ENCODE measurements around the gene B4GALNT4. TPM values are rescaled to one million over a fixed set of nuclear protein-coding genes. Genes with fewer than 3 reads are reported as not detected.
A peak's percentile ranks its signal among the peaks of the same experiment; 100 is the strongest.
"Not testable (repeated sequence)": the region's sequence is repeated elsewhere in the genome, so short reads cannot be mapped to it uniquely, and the experiment has no call there.

The B4GALNT4 gene
- total RNA-seq, 1 donor from 2014 or later: 1.5 TPM

- DNase-seq (ENCODE audit: low spot score): peak; percentile 85
- Mint-ChIP-seq H3K4me1 (ENCODE audit: low read depth) (peaks cover 27% of the 10 kb centered on the region), H3K36me3 (ENCODE audit: low read depth) (no peaks in the 10 kb centered on the region), H3K27ac (peak overlapping the region; percentile 94), H3K4me3 (ENCODE audit: low read depth) (peak overlapping the region; percentile 86), H3K27me3 (ENCODE audit: low read depth) (peaks cover 2% of the 10 kb centered on the region), H3K9me3 (no peaks in the 10 kb centered on the region)
- intact Hi-C loops (cut with micrococcal nuclease): loop anchor here (2.0 to 5.0 kb wide), 4 partner anchors 29 to 149 kb away; partner anchors contain the start of genes BET1L and RIC8A
These were observed 13.5 kb upstream of the B4GALNT4 start for GRCh38 chr11:355581-356458.

GRCh38 chr11:356610-357009, 12.7 kb upstream of the B4GALNT4 start:
- no peak for DNase-seq (ENCODE audit: low spot score)
- intact Hi-C loops (cut with micrococcal nuclease): loop anchor here (2.0 to 5.0 kb wide), 3 partner anchors 44 to 149 kb away; partner anchors contain the start of genes BET1L and RIC8A
- H3K27me3 Mint-ChIP-seq (ENCODE audit: low read depth): peaks cover 2% of the 10 kb centered on the region
- peaks cover 24% of the 10 kb centered on the region for H3K4me1 Mint-ChIP-seq (ENCODE audit: low read depth)
- H3K27ac Mint-ChIP-seq: no peak overlapping the region
- H3K4me3 Mint-ChIP-seq (ENCODE audit: low read depth): no peak overlapping the region
- H3K9me3 Mint-ChIP-seq: no peaks in the 10 kb centered on the region
- H3K36me3 Mint-ChIP-seq (ENCODE audit: low read depth): no peaks in the 10 kb centered on the region

- Mint-ChIP-seq H3K36me3 (ENCODE audit: low read depth) (no peaks in the 10 kb centered on the region), H3K9me3 (no peaks in the 10 kb centered on the region), H3K4me3 (ENCODE audit: low read depth) (no peak overlapping the region), H3K4me1 (ENCODE audit: low read depth) (peaks cover 20% of the 10 kb centered on the region), H3K27ac (no peak overlapping the region), H3K27me3 (ENCODE audit: low read depth) (peaks cover 2% of the 10 kb centered on the region)
- DNase-seq (ENCODE audit: low spot score): no peak
- intact Hi-C loops (cut with micrococcal nuclease): loop anchor here (2.0 to 5.0 kb wide), 3 partner anchors 45 to 150 kb away; partner anchors contain the start of genes BET1L and RIC8A
These were observed 11.7 kb upstream of the B4GALNT4 start for GRCh38 chr11:357582-357981.

GRCh38 chr11:358129-358800, 11.0 kb upstream of the B4GALNT4 start:
- H3K27ac Mint-ChIP-seq: no peak overlapping the region
- H3K4me3 Mint-ChIP-seq (ENCODE audit: low read depth): no peak overlapping the region
- no peaks in the 10 kb centered on the region for H3K36me3 Mint-ChIP-seq (ENCODE audit: low read depth)
- peaks cover 13% of the 10 kb centered on the region for H3K4me1 Mint-ChIP-seq (ENCODE audit: low read depth)
- H3K9me3 Mint-ChIP-seq: no peaks in the 10 kb centered on the region
- H3K27me3 Mint-ChIP-seq (ENCODE audit: low read depth): peaks cover 2% of the 10 kb centered on the region
- intact Hi-C loops (cut with micrococcal nuclease): loop anchor here (5.0 kb wide), 2 partner anchors 91 to 151 kb away; partner anchors contain the start of genes BET1L and RIC8A
- no peak for DNase-seq (ENCODE audit: low spot score)

GRCh38 chr11:359181-359714, 10.1 kb upstream of the B4GALNT4 start:
- Mint-ChIP-seq H3K9me3 (no peaks in the 10 kb centered on the region), H3K27ac (no peak overlapping the region), H3K36me3 (ENCODE audit: low read depth) (no peaks in the 10 kb centered on the region), H3K4me1 (ENCODE audit: low read depth) (peaks cover 6% of the 10 kb centered on the region), H3K4me3 (ENCODE audit: low read depth) (no peak overlapping the region), H3K27me3 (ENCODE audit: low read depth) (peaks cover 2% of the 10 kb centered on the region)
- intact Hi-C loops (cut with micrococcal nuclease): loop anchor here (5.0 kb wide), 2 partner anchors 92 to 152 kb away; partner anchors contain the start of genes BET1L and RIC8A
- DNase-seq (ENCODE audit: low spot score): no peak

GRCh38 chr11:360326-361280, 8.7 kb upstream of the B4GALNT4 start:
- H3K36me3 Mint-ChIP-seq (ENCODE audit: low read depth): no peaks in the 10 kb centered on the region
- intact Hi-C loops (cut with micrococcal nuclease): no loop called here
- no peak overlapping the region for H3K27ac Mint-ChIP-seq

GRCh38 chr11:362642-363442, 6.5 kb upstream of the B4GALNT4 start:
- no peak overlapping the region for H3K27ac Mint-ChIP-seq
- no peak overlapping the region for H3K4me3 Mint-ChIP-seq (ENCODE audit: low read depth)
- no peak for DNase-seq (ENCODE audit: low spot score)
- peaks cover 18% of the 10 kb centered on the region for H3K27me3 Mint-ChIP-seq (ENCODE audit: low read depth)
- intact Hi-C loops (cut with micrococcal nuclease): no loop called here
- peaks cover 2% of the 10 kb centered on the region for H3K4me1 Mint-ChIP-seq (ENCODE audit: low read depth)
- H3K36me3 Mint-ChIP-seq (ENCODE audit: low read depth): no peaks in the 10 kb centered on the region
- H3K9me3 Mint-ChIP-seq: no peaks in the 10 kb centered on the region

More at GRCh38 chr11:360326-361280, 8.7 kb upstream of the B4GALNT4 start:
- DNase-seq (ENCODE audit: low spot score): no peak
- H3K9me3 Mint-ChIP-seq: no peaks in the 10 kb centered on the region
- peaks cover 1% of the 10 kb centered on the region for H3K4me1 Mint-ChIP-seq (ENCODE audit: low read depth)
- H3K27me3 Mint-ChIP-seq (ENCODE audit: low read depth): peaks cover 2% of the 10 kb centered on the region
- H3K4me3 Mint-ChIP-seq (ENCODE audit: low read depth): no peak overlapping the region

GRCh38 chr11:363443-363805, 5.9 kb upstream of the B4GALNT4 start:
- H3K27me3 Mint-ChIP-seq (ENCODE audit: low read depth): peaks cover 24% of the 10 kb centered on the region
- H3K4me3 Mint-ChIP-seq (ENCODE audit: low read depth): not testable (repeated sequence)

GRCh38 chr11:363948-364761, 5.1 kb upstream of the B4GALNT4 start:
- Mint-ChIP-seq H3K4me1 (ENCODE audit: low read depth) (peaks cover 6% of the 10 kb centered on the region), H3K9me3 (no peaks in the 10 kb centered on the region), H3K4me3 (ENCODE audit: low read depth) (no peak overlapping the region), H3K27me3 (ENCODE audit: low read depth) (peaks cover 27% of the 10 kb centered on the region), H3K36me3 (ENCODE audit: low read depth) (no peaks in the 10 kb centered on the region), H3K27ac (no peak overlapping the region)
- intact Hi-C loops (cut with micrococcal nuclease): no loop called here
- DNase-seq (ENCODE audit: low spot score): peak; percentile 24

More at GRCh38 chr11:363443-363805, 5.9 kb upstream of the B4GALNT4 start:
- H3K9me3 Mint-ChIP-seq; DNase-seq (ENCODE audit: low spot score); intact Hi-C loops (cut with micrococcal nuclease); H3K36me3 Mint-ChIP-seq (ENCODE audit: low read depth); H3K27ac Mint-ChIP-seq; H3K4me1 Mint-ChIP-seq (ENCODE audit: low read depth): not testable (repeated sequence)

- no peaks in the 10 kb centered on the region for H3K36me3 Mint-ChIP-seq (ENCODE audit: low read depth)
- no peak overlapping the region for H3K4me3 Mint-ChIP-seq (ENCODE audit: low read depth)
- no peak for DNase-seq (ENCODE audit: low spot score)
- peaks cover 5% of the 10 kb centered on the region for H3K4me1 Mint-ChIP-seq (ENCODE audit: low read depth)
- intact Hi-C loops (cut with micrococcal nuclease): no loop called here
- H3K27ac Mint-ChIP-seq: no peak overlapping the region
- peaks cover 27% of the 10 kb centered on the region for H3K27me3 Mint-ChIP-seq (ENCODE audit: low read depth)
- no peaks in the 10 kb centered on the region for H3K9me3 Mint-ChIP-seq
These were observed 4.1 kb upstream of the B4GALNT4 start for GRCh38 chr11:364991-365725.

Measured in activated T-helper 2 cell treated with anti-CD3 and anti-CD28 coated beads, Interferon-gamma antibody, Interleukin-2, Interleukin-4, amounts not matched to agents 10 μg/mL and 5 μg/mL and 100 μg/mL, durations not matched to agents 14 hours and 24 hours and 36 hours (primary cell).